GM12878 (cell line): ENCODE measurements around the gene TIMD4. TPM values are rescaled to one million over a fixed set of nuclear protein-coding genes. Genes with fewer than 3 reads are reported as not detected.

Experiments used
- ATF2 ChIP-seq: IDR thresholded peaks from 2 replicates; pipeline ENCODE4 v1.6.1; 2012; ENCODE audit warnings: low read length, inconsistent platforms
- ATF7 ChIP-seq: fragments of 450-650 bp; IDR thresholded peaks from 2 replicates; pipeline ENCODE4 v1.6.1; 2016; ENCODE audit warnings: low read depth, mild to moderate bottlenecking
- EP300 ChIP-seq, 2 experiments: fragments of 150-350 bp in 1 of 2; IDR thresholded peaks; 2 replicates each; pipeline ENCODE4 v1.6.1; 2011 to 2012; ENCODE audit warnings: low read depth in 2 of 2, low read length in 2 of 2, borderline replicate concordance in 1 of 2, improper control_type of control experiment in 1 of 2, inconsistent platforms in 1 of 2; ENCODE audit not compliant: control insufficient read depth in 1 of 2
- GATAD2B ChIP-seq: fragments of 450-650 bp; conservative IDR thresholded peaks from 2 replicates; pipeline ENCODE4 v1.6.1; 2017; ENCODE audit warnings: low read depth, mild to moderate bottlenecking, moderate library complexity
- HDGF ChIP-seq: fragments of 450-650 bp; IDR thresholded peaks from 2 replicates; pipeline ENCODE4 v1.6.1; 2016; ENCODE audit warnings: antibody characterized with exemption
- JUNB ChIP-seq: IDR thresholded peaks from 2 replicates; pipeline ENCODE4 v1.6.1; 2016; ENCODE audit warnings: antibody characterized with exemption, mild to moderate bottlenecking
- KLF5 ChIP-seq: fragments of 450-650 bp; IDR thresholded peaks from 2 replicates; pipeline ENCODE4 v1.6.1; 2014; ENCODE audit warnings: mild to moderate bottlenecking; ENCODE audit not compliant: partially characterized antibody
- MLLT1 ChIP-seq: fragments of 450-650 bp; IDR thresholded peaks from 2 replicates; pipeline ENCODE4 v1.6.1; 2016; ENCODE audit warnings: mild to moderate bottlenecking
- MYC ChIP-seq: IDR thresholded peaks from 2 replicates; pipeline ENCODE4 v1.6.1; 2011; ENCODE audit warnings: mild to moderate bottlenecking, low read length, moderate library complexity, inconsistent platforms; ENCODE audit not compliant: insufficient read depth, insufficient replicate concordance, insufficient read length, severe bottlenecking
- NKRF ChIP-seq: fragments of 450-650 bp; conservative IDR thresholded peaks from 2 replicates; pipeline ENCODE4 v1.6.1; 2017; ENCODE audit warnings: mild to moderate bottlenecking, moderate library complexity
- NR2C2 ChIP-seq: IDR thresholded peaks from 2 replicates; pipeline ENCODE4 v1.6.1; 2011; ENCODE audit warnings: borderline replicate concordance, low read depth; ENCODE audit not compliant: control insufficient read depth, insufficient read length
- PAX8 ChIP-seq: fragments of 450-650 bp; IDR thresholded peaks from 2 replicates; pipeline ENCODE4 v1.6.1; 2017; ENCODE audit warnings: mild to moderate bottlenecking, moderate library complexity
- RBBP5 ChIP-seq: fragments of 200-600 bp; sonication (generic); conservative IDR thresholded peaks from 2 replicates; pipeline ENCODE4 v1.6.1; 2016
- SMC3 ChIP-seq: IDR thresholded peaks from 2 replicates; pipeline ENCODE4 v1.6.1; 2011; ENCODE audit warnings: low read length, improper control_type of control experiment, borderline replicate concordance
- TARDBP ChIP-seq: IDR thresholded peaks from 2 replicates; pipeline ENCODE4 v1.6.1; 2016; ENCODE audit warnings: borderline replicate concordance
- TBL1XR1 ChIP-seq: IDR thresholded peaks from 2 replicates; pipeline ENCODE4 v1.6.1; 2012; ENCODE audit warnings: low read depth, low read length, improper control_type of control experiment
- USF2 ChIP-seq: IDR thresholded peaks from 2 replicates; pipeline ENCODE4 v1.6.1; 2011; ENCODE audit warnings: low read depth, low read length, improper control_type of control experiment, borderline replicate concordance
- ZBTB11 ChIP-seq: fragments of 450-650 bp; formaldehyde crosslinking; IDR thresholded peaks from 2 replicates; pipeline ENCODE4 v1.5.0; 2022; ENCODE audit warnings: mild to moderate bottlenecking, missing genetic modification characterization
- polyA plus RNA-seq, 11 experiments: library from polyadenylated mRNA; depleted of rRNA in 4 of 11; unstranded in 6 of 11; stranded (reverse) in 5 of 11; fragments of >200 nt; fragmentation: Nextera tagmentation in 4 of 11; fragmentation: Illumina TruSeq in 1 of 11; extraction: Ambion mirVana in 4 of 11; extraction: Trizol in 1 of 11; gene quantifications; 1 replicate in 1 of 11; 2 replicates in 10 of 11; pipeline versions ENCODE4 v1.2.1 to v1.2.3, GENCODE V29; 2011 to 2016; ENCODE audit warnings: inconsistent platforms in 2 of 11, missing spikeins in 2 of 11, low read depth in 1 of 11
- total RNA-seq, 4 experiments: library from RNA; depleted of rRNA in 3 of 4; stranded (reverse); fragments of >200 nt in 3 of 4; fragmentation: Illumina TruSeq in 1 of 4; extraction: Trizol in 1 of 4; gene quantifications; 2 replicates each; pipeline versions ENCODE4 v1.2.1 to v1.2.3, GENCODE V29; 2013 to 2021

TIMD4 gene
- total and polyA plus RNA-seq, 10 of the 15 experiments (the other 5 are each of a cell fraction or from before 2014, with no cell fraction given) = 1.3 to 15.4 (median 5.3) TPM

- TF ChIP-seq HDGF (peak; percentile 29; the same call in 1 of the 2 replicates), ZBTB11 (CRISPR knock-in tag) (no peak), ATF2 (peak; percentile 88), PAX8 (peak; percentile 24; the same call in 1 of the 2 replicates), JUNB (peak; percentile 19; the same call in 1 of the 2 replicates), MLLT1 (peak; percentile 57), TARDBP (no peak), KLF5 (no peak), NKRF (0 out of 2 replicates have a peak, but pooled peaks have one; percentile 10), SMC3 (no peak), EP300 (IDR thresholded peaks at IDR 0.05; ENCODE audit: borderline replicate concordance in 1 of 2, control insufficient read depth in 1 of 2, low read depth in 2 of 2, low read length in 2 of 2) (peak in 1 of 2 experiments; percentile 28; a peak in 1 of 4 replicates), TBL1XR1 (no peak), MYC (no peak), RBBP5 (no peak), ATF7 (peak; percentile 98), GATAD2B (0 out of 2 replicates have a peak, but pooled peaks have one; percentile 51), NR2C2 (no peak), USF2 (peak; percentile 20; the same call in 1 of the 2 replicates)
These were observed 40.7 kb downstream of the TIMD4 start (continued) for GRCh38 chr5:156922207-156922792.
